ENCODE measurements around the gene HCK.
"Not testable (repeated sequence)": the region's sequence is repeated elsewhere in the genome, so short reads cannot be mapped to it uniquely, and the experiment has no call there.

The HCK gene

GRCh38 chr20:32029561-32029960 is 22.5 kb upstream of the HCK start:
- DNase-seq: no peak

- peak; percentile 95 for DNase-seq
Observed at GRCh38 chr20:32031007-32031958, 20.8 kb upstream of the HCK start.

GRCh38 chr20:32033316-32033715 is 18.7 kb upstream of the HCK start:
- DNase-seq: no peak

GRCh38 chr20:32033721-32034120 is 18.3 kb upstream of the HCK start:
- not testable (repeated sequence) for DNase-seq

- DNase-seq: peak; percentile 13
Observed at GRCh38 chr20:32034581-32035425, 17.2 kb upstream of the HCK start.

- no peak for DNase-seq
Observed at GRCh38 chr20:32035426-32035779, 16.6 kb upstream of the HCK start.

GRCh38 chr20:32036252-32036651 is 15.8 kb upstream of the HCK start:
- DNase-seq: no peak

- DNase-seq: peak; percentile 28
Observed at GRCh38 chr20:32036716-32037485, 15.1 kb upstream of the HCK start.

GRCh38 chr20:32037929-32038328 is 14.1 kb upstream of the HCK start:
- no peak for DNase-seq

- peak; percentile 23 for DNase-seq
Observed at GRCh38 chr20:32040142-32040953, 11.7 kb upstream of the HCK start.

- DNase-seq: no peak
Observed at GRCh38 chr20:32045999-32046398, 6.0 kb upstream of the HCK start.

GRCh38 chr20:32050324-32050841 is 1.7 kb upstream of the HCK start:
- no peak for DNase-seq

GRCh38 chr20:32050851-32051556 is 1.0 kb upstream of the HCK start:
- no peak for DNase-seq

GRCh38 chr20:32051720-32052089 is 337 bp upstream of the HCK start:
- DNase-seq: no peak

- DNase-seq: no peak
Observed at GRCh38 chr20:32052778-32053362, 828 bp downstream of the HCK start.

- peak; percentile 28 for DNase-seq
Observed at GRCh38 chr20:32053648-32054047, 1.6 kb downstream of the HCK start.

- no peak for DNase-seq
Observed at GRCh38 chr20:32056708-32057483, 4.9 kb downstream of the HCK start.

GRCh38 chr20:32057656-32058184 is 5.7 kb downstream of the HCK start:
- no peak for DNase-seq

- no peak for DNase-seq
Observed at GRCh38 chr20:32059189-32059588, 7.1 kb downstream of the HCK start.

GRCh38 chr20:32062776-32063170 is 10.7 kb downstream of the HCK start:
- DNase-seq: no peak
